Measurements from ENCODE around the gene OR6C74.

DNA sequence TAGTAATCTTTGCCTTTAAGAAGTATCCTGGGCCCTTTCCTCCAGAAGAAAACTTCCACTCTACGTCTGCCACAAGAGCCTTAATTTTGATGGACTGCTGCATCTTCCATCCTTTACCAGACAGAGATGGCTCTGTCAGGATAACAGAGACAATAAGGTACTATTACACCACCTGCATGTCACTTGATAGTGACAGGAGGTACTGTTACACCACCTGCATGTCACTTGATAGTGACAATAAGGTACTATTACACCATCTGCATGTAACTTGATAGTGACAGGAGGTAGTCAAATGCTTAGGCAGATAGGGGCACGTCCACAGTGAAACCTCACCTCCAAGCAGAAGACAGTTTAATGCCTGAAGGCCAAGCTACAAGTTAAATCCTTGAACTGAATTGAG is 13.9 kb downstream of the OR6C74 start:
- TF ChIP-seq, protein P1, sequence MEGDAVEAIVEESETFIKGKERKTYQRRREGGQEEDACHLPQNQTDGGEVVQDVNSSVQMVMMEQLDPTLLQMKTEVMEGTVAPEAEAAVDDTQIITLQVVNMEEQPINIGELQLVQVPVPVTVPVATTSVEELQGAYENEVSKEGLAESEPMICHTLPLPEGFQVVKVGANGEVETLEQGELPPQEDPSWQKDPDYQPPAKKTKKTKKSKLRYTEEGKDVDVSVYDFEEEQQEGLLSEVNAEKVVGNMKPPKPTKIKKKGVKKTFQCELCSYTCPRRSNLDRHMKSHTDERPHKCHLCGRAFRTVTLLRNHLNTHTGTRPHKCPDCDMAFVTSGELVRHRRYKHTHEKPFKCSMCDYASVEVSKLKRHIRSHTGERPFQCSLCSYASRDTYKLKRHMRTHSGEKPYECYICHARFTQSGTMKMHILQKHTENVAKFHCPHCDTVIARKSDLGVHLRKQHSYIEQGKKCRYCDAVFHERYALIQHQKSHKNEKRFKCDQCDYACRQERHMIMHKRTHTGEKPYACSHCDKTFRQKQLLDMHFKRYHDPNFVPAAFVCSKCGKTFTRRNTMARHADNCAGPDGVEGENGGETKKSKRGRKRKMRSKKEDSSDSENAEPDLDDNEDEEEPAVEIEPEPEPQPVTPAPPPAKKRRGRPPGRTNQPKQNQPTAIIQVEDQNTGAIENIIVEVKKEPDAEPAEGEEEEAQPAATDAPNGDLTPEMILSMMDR (IDR thresholded peaks at IDR 0.05): no peak
- TF ChIP-seq POLR2A (IDR thresholded peaks at IDR 0.05): no peak
